Activated CD4-positive, alpha-beta T cell treated with anti-CD3 and anti-CD28 coated beads, Interleukin-2, amount 50 U/mL, for 48 hours (primary cell): ENCODE data around the gene ABLIM1.

Experiments used
- DNase-seq, 2 experiments: peaks; one replicate each; pipeline ENCODE4 v3.0.0-alpha.2; 2020

The ABLIM1 gene

GRCh38 chr10:114436941-114437340 is 221.1 kb downstream of the ABLIM1 start:
- no peak for DNase-seq

GRCh38 chr10:114432566-114433093 is 225.4 kb downstream of the ABLIM1 start:
- DNase-seq, result no peak

DNA sequence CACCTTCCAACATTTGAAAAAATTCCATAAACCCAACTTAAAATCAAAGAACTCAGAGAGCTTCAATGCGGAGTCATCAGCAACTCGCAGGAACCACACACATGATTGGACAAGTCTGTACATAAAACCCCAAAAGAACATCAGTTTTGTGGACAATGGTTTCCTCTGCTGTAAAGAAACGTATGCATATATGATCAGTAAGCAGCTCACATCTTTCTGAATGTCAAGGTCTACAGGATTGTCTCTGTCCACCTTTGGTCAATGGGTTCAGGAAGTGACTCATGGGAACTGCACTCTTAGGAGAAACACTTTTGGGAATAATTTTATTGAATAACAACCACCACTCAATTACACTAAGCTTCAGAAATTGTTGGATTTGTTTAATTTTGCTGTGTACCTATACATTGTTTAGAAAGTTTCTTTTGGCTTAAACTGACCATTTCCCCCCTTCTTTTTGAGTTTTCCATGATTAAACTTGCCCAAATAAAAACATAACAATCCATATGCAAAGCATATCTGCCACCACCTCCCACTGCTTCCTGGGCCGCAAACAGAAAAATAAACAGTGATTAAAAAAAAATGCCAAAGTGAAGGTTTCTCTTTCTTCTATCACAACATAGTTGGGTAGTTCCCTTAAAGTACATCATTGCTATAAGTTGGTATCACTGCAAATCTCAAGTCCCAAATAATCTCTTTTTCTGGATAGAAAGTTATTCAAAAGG is 226.5 kb downstream of the ABLIM1 start:
- DNase-seq, result no peak

DNA sequence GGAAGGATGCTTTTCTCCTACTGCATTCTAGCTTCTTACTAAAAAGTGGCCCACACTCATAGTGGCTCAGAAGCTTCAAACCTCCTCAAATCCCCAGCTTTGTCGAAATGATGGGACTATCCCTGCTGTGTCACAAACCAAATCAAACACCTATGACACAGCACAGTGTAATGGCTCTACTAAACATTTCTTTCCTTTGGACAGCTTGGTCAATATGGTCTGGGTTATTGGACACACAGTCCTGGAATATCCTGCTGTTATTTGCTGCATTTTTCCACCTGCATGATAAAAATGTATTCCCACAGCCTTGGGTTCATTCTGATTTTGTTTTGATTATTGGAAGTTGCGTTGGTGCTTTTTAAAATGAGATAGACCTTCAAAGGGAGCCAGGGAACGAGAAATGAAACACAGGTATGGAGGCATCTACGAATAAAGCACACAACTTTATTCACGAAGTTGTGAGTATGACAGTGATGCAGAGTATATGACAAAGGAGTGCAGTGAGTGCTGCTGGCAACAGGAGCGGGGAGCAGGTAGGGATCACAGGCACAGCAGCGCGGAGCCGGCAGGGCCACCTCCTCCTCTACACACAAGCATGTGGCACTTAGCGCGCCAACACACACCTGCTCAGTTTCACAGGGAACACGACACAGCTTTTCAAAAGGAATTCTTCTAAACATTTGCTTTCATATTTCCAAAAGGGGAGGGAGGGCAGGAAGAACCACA is 227.2 kb downstream of the ABLIM1 start:
- no peak for DNase-seq

GRCh38 chr10:114429581-114430335 is 228.3 kb downstream of the ABLIM1 start:
- no peak for DNase-seq

- no peak for DNase-seq
These were observed 230.8 kb downstream of the ABLIM1 start for GRCh38 chr10:114427124-114427852.

- DNase-seq, result no peak
These were observed 231.6 kb downstream of the ABLIM1 start for GRCh38 chr10:114426476-114426875.

DNA sequence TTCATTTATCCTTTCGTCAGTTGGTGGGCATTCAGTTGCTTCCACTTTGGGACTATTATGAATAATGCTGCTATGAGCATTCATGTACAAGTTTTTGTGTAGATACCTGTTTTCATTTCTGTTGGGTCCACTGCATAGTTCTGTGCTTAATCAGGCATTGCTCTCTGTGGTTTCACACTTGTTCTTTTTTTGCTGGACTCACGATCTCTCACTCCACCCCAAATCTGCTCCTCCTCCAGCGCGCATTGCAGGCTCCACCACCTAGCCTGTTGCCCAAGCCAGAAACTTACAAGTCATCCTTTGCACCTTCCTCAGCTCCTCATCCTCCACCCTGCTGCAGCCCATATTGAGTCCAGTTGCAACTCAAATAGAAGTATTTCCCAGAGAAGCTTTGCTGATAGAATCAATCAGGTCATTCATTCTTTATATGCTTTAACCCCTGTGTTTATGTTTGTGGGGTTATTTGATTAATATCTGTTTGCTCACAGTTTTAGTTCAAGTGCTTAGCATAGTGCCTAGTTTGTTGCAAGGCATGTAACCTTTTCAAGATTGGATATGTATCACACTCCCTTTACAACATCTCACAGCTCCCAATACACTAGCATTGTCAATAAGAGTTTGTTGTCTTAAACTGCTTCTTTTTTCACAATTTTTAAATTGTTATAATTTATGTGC is 237.1 kb downstream of the ABLIM1 start:
- no peak for DNase-seq

DNA sequence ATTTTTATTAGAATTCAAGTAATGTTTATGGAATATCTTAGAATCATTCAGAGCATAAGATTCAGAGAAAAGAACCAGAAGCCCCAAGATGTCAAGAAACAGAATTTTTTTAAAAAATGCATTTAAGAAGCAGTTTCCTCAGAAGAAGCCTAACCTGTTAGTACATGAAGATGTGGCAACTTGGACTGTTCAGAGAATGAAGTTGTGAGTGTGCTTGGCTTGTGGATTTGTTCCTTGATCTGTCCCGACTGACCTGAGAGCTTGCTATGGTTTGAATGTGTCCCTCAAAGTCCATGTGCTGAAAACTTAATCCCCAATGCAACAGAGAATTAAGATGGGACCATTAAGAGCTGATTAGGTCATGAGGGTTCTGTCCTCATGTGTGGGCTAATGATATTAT is 240.0 kb downstream of the ABLIM1 start:
- DNase-seq, result no peak

DNA sequence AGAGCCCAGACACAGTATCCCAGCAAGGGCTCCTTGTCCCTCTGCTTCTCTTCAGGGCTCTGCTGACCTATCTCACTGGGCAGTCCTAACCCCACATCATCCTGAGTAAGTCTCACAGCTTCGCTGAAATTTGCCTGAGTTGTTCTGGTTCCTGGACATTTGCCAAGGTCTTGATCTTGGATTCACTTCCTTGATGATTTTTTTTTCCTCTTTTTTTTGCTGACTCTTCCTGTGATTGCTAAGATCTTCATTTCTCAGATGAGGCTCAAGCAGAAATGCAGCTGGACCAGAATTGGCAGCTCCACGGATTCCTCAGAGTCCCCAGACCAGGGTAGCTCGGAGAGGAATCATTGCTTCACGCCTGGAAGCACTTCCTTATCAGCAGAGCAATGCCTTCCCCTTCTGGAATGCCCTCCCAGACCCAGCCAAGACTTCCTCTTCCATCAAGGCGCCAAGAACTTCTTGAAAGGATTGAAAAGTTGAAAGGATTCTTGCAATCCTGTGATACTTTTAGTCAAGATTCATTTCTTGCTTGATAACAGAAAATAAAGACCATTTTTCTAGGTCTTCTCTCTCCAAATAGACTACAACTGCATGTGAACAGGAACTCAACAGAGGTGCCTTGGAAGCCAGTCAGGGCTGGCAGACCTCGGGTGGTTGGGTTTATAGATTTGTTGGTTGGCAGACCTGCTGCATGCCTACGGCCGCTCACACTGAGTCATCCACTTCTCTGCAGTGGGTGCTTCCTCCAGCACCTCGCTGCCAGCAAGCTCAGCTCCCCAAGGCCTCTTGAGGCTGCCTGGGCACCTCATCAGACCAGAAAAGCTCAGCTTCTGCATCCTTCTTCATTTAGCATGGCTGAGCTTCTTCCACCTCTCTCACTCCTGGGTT is 244.9 kb downstream of the ABLIM1 start:
- no peak for DNase-seq

- DNase-seq, result no peak
These were observed 249.1 kb downstream of the ABLIM1 start for GRCh38 chr10:114408968-114409444.

DNA sequence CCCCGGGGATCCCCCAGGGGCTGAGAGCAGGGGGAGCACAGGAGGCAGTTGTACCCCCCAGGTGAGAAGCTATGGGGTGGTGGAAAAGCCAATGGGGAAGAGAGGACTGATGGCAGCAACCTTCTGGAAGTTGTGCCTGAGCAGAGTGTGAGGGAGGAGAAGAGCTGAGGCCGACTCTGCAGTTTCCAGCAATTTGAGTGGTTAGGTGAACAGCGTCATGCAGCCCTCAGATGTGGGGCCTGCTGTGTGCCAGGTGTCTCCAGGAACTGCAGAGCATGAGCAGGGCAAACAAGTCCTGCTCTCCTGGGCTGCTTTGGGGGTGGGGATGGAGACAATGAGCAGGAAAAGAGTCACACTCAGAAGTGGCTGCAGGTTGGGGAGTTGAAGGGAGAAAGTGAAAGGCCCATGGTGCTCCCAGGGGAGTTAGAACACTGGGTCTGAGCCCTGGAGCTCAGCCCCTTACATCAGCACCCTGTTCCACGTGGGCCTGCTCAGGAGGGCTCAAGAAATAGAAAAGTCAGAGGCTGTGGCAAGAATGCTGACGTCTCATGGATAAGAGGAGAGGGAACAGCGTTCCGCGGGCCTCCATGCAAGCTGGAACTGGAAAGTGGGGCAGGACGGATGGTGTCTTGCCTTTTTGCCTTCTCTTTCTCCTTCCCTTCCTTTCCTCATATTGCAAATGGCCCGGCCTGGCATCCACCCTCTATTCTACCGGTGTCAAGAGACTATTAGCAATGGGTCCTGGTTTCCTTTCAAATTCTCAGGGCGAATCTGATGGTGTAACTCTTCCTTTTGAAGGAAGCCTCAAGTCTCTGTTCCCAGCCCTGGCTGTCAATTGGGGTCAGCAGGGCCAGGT is 249.7 kb downstream of the ABLIM1 start:
- no peak for DNase-seq

DNA sequence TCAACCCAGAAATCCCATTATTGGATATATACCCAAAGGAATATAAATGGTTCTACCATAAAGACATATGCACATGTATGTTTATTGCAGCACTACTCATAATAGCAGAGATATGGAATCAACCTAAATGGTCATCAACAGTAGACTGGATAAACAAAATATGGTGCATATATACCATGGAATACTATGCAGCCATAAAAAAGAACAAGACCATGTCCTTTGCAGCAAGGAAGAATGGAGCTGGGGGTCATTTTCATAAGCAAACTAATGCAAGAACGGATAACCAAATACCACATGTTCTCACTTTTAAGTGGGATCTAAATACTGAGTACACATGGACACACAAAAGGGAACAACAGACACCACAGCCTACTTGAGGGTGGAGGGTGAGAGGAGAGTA is 251.6 kb downstream of the ABLIM1 start:
- no peak for DNase-seq

DNA sequence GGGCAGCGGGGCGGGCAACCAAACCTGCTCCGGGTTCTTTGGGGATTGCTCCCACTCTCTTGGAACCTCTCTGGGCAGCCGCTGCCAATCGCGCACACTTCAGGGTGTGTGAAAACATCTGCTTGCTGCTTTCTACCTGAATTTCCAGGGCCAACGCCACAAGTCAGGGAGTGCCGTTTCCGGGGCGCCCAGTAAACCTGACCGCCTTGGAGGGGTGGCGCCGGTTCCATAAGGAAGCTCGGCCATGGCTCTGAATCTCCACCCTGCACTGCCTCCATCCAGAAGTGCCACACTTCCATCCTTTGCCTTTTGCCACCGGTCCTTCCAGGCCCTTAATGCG is 253.1 kb downstream of the ABLIM1 start:
- no peak for DNase-seq

DNA sequence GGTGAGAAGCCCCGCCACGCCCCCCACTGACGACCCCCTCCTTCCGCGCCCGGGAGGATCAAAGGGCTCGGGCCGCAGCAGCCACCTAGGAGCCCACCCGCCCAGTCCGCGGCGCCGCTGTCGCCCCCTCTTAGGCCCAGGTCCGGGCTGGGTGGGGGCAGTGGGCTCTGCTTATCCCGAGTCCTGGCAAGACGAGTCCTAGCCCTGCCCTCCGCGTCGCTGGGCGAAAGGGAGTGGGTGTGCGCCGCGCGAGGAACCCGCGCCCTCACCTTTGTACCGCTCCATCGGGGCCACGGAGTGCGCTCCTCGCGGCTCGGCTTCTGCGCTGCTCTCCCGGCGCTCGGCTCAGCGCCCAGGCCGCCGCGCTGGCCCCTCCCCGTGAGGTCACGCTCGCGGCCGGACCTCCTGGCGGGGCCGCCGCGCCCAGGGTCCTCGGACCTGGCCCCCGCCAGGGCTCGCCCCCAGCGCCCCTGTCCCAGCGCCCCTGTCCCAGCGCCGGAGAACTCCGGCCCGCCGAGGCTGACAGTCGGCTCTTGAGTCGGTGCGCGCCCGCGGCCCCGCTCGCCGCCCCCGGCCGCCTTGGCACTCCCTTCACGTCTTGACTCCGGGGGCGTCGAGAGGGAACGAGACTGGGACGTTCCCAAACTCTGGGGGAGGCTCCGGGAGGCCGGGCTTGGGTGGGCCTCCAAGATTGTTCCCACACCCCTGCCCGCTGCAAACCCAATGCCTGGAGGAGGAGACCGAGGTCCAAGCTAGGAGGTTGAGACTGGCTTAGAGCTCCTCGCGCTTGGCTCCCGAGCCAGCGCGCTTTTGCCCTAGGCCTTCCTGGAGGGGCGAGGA is 253.7 kb downstream of the ABLIM1 start, which contains the start of gene AFAP1L2:
TSS of gene AFAP1L2 (minus strand) at position 332 of the 840 bp plus-strand sequence. CDS start at position 285, 47 bp downstream.
- no peak for DNase-seq

DNA sequence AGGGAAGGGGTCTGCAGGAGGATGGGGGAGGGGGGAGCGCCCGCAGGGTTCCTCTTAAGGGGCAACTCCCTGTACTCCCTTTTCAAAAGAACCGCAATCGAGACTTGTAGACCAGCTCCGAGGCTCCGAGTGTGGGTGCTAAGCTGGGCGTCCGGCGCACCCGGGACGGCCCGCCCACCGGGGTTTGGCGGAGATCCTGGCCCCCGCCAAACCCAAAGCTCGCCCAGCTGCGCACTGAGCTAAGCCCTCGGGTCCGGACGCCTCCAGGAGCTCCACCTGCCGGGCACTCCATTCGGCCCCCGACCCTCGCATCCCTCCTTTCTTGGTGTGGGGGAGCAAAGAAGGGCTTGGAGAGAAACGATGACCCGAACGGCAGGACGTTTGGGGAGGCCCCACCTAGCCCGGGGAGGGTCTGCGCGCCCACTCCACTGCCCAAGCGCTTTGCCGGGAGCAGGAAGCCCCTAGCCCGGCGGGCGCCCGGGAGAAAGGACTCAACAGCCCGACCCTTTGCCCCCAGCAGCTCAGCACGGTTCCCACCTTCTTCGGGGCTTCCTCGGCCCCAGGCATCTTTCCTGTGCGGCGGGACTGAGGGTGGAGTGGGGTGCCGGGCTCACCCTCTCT is 254.4 kb downstream of the ABLIM1 start:
- no peak for DNase-seq

DNA sequence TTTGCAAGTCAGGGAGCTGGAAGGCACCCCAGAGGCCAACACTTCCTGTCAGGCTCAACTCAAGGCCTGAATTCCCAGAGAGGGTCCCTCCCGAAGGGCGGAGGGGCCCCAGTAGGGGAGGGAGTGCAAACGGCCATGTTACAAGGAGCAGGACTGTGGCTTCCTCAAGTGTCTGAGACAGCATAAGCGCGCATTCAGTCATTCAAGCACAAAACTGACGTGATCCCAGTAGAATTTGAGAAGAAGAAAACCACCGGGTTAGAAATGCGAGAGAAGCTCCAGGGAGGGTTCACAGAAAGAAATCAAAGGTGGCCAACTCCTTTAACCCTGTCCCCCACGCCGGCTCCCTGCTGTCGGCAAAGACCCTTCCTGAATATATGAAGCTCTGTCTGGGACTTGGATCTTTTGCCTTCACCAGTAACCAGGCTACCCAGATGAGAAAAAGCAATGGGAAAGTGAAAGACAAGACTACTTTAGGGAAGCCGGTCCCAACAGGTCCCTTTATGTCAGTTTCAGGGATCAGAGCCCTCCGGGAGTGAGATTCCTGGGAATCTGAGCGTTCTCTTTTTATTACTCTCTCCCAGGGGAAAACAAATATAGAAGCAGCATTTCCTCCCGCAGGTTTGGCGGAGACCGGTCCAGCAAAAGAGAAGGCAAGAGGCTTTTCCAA is 255.1 kb downstream of the ABLIM1 start:
- DNase-seq, result no peak

- DNase-seq, result no peak
These were observed 255.8 kb downstream of the ABLIM1 start for GRCh38 chr10:114402233-114402632.
